ENCODE measurements around the gene ZNG1C. TPM values are rescaled to one million over a fixed set of nuclear protein-coding genes. Genes with fewer than 3 reads are reported as not detected.
"Not testable (repeated sequence)": the region's sequence is repeated elsewhere in the genome, so short reads cannot be mapped to it uniquely, and the experiment has no call there.

The ZNG1C gene
- 11.1 and 39.3 TPM in 2 replicates for total RNA-seq
- polyA plus RNA-seq = 38.2 and 43.7 TPM in 2 replicates

DNA sequence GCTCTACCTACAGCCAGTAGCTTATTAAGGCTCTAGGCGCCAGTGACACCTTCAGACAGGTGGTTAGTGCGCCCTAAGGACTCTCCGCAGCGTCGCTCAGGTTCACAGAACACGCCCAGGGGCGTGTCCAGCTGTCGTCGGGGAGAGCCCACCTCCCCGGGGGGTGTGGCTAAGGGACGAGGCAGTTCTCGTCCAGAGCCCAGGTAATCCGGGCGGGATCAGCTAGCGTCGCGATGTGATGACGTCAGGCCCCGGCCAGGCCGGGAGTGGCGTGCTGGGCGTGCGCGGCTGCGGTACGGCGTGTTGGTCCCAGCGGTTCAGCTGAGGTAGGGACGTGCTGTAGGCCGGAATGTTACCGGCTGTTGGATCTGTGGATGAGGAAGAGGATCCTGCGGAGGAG, at the start of gene ZNG1C:
Gene ZNG1C (plus strand): TSS at position 301 of the 400 bp plus-strand sequence. CDS start 49 bp downstream, at position 350.
- not testable (repeated sequence) for H3K4me1 ChIP-seq (ENCODE audit: low read depth); H3K36me3 ChIP-seq; H3K27ac ChIP-seq; H3K4me3 ChIP-seq; H3K9me3 ChIP-seq (ENCODE audit: low read depth); H3K27me3 ChIP-seq; DNase-seq (ENCODE audit: low read depth in 1 of 2, low spot score in 1 of 2)

DNA sequence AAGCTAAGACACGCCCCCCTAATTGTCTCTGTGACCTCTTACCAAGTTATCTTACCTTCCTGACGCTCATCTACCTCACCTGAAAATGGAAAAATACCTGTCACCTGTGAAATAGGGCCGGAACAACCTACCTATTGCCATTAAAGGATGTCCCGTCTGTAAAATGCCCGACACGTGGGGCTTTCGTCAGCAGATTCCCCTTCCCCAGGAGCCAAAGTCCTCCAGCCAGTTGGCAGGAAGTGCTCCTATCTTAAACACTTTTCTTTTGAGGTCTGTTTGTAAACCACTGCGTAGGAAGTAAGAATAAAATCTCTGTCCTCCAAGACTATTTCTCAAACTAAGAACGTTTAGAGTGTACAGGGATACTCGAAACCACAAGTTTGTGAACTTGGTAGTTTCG, 654 bp downstream of the ZNG1C start:
- H3K9me3 ChIP-seq (ENCODE audit: low read depth); H3K4me3 ChIP-seq; H3K36me3 ChIP-seq; H3K27ac ChIP-seq; H3K27me3 ChIP-seq; DNase-seq (ENCODE audit: low read depth in 1 of 2, low spot score in 1 of 2); H3K4me1 ChIP-seq (ENCODE audit: low read depth): not testable (repeated sequence)

DNA sequence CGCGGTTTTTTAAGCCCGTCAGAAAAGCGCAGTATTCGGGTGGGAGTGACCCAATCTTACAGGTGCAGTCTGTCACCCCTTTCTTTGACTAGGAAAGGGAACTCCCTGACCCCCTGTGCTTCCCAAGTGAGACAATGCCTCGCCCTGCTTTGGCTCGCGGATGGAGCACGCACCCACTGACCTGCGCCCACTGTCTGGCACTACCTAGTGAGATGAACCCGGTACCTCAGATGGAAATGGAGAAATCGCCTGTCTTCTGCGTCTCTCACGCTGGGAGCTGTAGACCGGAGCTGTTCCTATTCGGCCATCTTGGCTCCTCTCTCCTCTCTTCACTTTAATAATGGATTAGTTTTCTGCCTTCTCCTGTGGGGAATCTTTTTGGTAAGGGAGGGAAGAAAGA, 39.3 kb downstream of the ZNG1C start:
- H3K4me3 ChIP-seq = not testable (repeated sequence)

DNA sequence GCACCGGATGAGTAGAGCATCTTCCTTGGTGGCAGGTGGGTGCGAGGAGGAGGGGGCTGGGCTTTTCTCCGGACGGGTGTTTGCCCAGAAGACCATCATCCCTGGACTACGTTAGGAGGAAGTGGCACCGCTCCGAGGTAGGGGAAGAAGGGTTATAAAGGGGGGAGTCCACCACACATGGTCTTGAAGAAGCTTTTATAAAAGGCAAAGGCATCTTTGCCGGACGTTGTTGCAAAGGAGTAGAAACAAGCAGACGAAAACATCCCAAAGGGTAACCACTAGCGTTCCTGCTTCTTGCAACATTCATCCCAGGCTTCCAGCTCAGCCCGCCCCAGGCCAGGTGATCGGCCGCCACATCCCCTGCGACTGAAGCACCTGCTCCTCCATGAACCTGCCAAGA, 60.8 kb downstream of the ZNG1C start, which contains the start of gene FOXD4L3:
Gene FOXD4L3 (plus strand): TSS at position 301 of the 400 bp plus-strand sequence. CDS start 85 bp downstream, at position 386.
- H3K4me1 ChIP-seq (ENCODE audit: low read depth); H3K36me3 ChIP-seq; H3K9me3 ChIP-seq (ENCODE audit: low read depth); H3K4me3 ChIP-seq; H3K27ac ChIP-seq; DNase-seq (ENCODE audit: low read depth in 1 of 2, low spot score in 1 of 2): not testable (repeated sequence)
- peaks cover 16% of the 10 kb centered on the region for H3K27me3 ChIP-seq

More for the DNA sequence above, 39.3 kb downstream of the ZNG1C start:
- H3K27ac ChIP-seq; DNase-seq (ENCODE audit: low read depth in 1 of 2, low spot score in 1 of 2); H3K27me3 ChIP-seq; H3K36me3 ChIP-seq; H3K9me3 ChIP-seq (ENCODE audit: low read depth); H3K4me1 ChIP-seq (ENCODE audit: low read depth): not testable (repeated sequence)

DNA sequence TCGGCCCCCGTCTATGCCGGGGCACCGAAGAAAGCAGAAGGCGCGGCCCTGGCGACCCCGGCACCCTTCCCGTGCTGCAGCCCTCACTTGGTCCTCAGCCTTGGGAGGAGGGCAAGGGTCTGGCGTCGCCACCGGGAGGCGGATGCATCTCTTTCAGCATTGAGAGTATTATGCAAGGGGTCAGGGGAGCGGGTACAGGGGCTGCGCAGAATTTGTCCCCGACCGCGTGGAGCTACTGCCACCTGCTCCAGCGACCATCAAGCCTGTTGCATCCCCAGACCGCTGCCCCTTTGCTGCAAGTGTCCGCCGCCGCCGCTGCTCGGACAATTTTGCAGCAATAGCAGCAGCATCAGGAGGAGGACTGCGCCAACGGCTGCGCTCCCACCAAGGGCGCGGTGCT, 62.0 kb downstream of the ZNG1C start:
- peaks cover 20% of the 10 kb centered on the region for H3K27me3 ChIP-seq
- not testable (repeated sequence) for H3K4me1 ChIP-seq (ENCODE audit: low read depth); H3K27ac ChIP-seq; H3K4me3 ChIP-seq; H3K9me3 ChIP-seq (ENCODE audit: low read depth); H3K36me3 ChIP-seq; DNase-seq (ENCODE audit: low read depth in 1 of 2, low spot score in 1 of 2)

DNA sequence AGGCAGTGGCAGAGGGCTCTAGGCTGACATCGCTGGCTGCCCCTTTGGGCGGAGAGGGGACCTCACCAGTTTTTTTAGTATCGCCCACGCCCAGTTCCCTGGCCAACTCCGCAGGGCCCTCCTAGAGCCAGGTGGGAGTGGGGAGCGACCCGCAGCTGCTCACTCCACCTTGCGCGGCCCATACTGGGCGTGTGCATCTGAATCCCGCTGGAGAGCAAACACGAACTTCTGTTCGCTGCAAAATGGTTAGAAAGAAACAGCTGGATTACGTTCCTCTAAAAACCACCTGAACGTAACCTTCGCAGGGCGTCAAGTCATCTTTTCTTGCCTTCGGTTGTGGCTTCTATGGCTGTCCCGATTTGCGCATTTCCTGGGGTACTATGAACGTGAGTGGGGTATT, 62.4 kb downstream of the ZNG1C start:
- not testable (repeated sequence) for H3K27ac ChIP-seq; DNase-seq (ENCODE audit: low read depth in 1 of 2, low spot score in 1 of 2); H3K4me1 ChIP-seq (ENCODE audit: low read depth); H3K9me3 ChIP-seq (ENCODE audit: low read depth); H3K4me3 ChIP-seq; H3K36me3 ChIP-seq
- peaks cover 20% of the 10 kb centered on the region for H3K27me3 ChIP-seq

DNA sequence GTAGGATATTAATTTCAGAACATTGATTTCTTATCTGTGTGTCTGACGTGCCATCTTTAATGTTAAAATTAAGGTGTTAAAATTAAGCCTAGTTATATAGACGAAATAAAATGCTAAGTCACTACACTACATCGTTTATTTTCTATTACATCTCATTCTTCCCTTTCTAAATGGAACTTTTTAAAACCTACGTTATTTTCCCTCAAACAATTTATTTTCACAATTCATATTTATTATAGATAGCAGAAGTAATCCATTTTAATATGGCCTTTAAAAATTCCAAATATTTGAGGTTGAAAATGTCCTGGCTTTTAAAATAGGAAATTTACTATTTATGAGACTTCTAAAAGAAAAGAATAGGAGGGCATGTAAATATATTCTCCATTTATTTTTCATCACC, 63.0 kb downstream of the ZNG1C start:
- not testable (repeated sequence) for H3K9me3 ChIP-seq (ENCODE audit: low read depth); DNase-seq (ENCODE audit: low read depth in 1 of 2, low spot score in 1 of 2); H3K4me1 ChIP-seq (ENCODE audit: low read depth); H3K4me3 ChIP-seq; H3K27ac ChIP-seq; H3K36me3 ChIP-seq
- H3K27me3 ChIP-seq = peaks cover 22% of the 10 kb centered on the region

DNA sequence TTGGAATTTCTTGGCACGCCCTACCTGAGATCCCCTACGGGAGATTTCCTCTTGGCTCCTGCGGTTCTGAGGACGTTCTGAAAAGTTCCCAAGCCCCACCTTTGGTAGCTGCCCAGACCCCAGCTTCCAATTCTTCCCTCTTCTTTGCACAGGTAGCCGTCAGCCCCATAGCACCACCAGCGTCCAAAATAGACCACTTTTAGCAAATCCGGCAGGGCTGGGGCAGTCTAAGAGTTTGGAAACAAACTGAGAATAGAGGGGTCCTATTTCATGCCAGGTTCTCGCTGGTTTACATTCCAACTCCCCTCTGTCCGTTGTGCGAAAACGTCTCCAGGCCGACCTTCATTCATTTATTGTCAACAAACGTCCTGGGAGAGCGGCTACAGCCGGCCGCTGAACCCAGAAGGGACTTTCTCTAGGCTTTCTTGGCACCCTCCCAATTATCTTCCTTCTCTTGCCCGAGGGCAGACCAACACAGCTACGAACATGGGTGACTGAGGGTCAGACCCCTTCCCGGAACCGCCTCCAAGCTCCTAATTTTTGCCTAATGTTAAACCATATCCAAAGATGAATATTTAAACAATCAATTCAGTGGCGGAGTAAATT, 64.0 kb downstream of the ZNG1C start:
- not testable (repeated sequence) for H3K9me3 ChIP-seq (ENCODE audit: low read depth)

DNA sequence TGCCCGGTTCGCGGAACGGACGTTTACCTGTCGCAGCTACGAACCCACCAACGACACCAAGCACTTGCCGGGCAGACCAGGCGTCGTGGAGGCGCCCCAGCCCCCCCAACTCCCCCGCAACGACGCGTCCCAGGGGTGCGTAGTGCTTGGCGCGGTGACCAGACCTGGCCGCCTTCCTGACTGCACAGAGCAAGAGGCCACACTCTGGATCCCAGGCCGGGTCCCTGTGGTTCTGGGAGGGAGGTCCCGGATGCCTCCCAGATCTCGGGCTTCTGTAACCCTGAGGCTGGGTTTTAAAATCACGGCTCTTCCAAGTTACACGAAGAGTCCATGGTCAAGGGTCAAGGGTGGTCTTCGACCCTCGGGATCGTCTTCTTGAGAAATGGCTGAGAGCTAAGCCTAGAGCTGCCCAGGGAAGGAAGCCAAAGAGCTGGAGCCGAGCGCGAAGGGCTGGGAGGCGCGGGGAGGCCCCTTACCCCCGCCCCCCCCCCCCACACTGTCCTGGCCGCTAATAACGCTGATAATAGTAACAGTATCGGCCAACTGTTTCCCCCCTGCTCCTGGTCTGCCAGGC, 64.7 kb downstream of the ZNG1C start:
- H3K36me3 ChIP-seq; H3K27ac ChIP-seq; H3K4me3 ChIP-seq; H3K4me1 ChIP-seq (ENCODE audit: low read depth); H3K9me3 ChIP-seq (ENCODE audit: low read depth); DNase-seq (ENCODE audit: low read depth in 1 of 2, low spot score in 1 of 2): not testable (repeated sequence)
- H3K27me3 ChIP-seq = peaks cover 24% of the 10 kb centered on the region

More for the DNA sequence above, 64.0 kb downstream of the ZNG1C start:
- not testable (repeated sequence) for H3K36me3 ChIP-seq; H3K4me1 ChIP-seq (ENCODE audit: low read depth); H3K4me3 ChIP-seq; DNase-seq (ENCODE audit: low read depth in 1 of 2, low spot score in 1 of 2); H3K27ac ChIP-seq
- peaks cover 22% of the 10 kb centered on the region for H3K27me3 ChIP-seq

DNA sequence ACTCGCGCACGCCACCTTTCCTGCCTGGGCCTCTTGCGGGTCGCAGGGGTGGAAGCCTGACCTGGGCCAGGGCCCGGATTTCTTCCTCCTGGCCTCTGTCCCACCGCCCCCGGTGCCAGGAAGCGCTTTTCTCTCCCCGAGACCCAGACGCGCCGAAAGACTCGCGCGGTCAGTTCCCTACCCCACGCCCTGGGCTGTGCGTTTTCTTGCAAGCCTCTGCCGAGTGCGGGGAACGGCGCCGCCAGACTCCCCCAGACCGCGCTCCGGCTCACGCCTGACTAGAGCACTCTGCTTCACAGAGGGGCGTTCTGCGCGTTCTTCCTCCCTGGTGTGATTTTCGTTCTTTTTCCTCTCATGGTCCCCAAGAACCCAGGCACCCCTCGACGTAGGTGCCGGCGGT, 65.3 kb downstream of the ZNG1C start:
- not testable (repeated sequence) for H3K27ac ChIP-seq; H3K9me3 ChIP-seq (ENCODE audit: low read depth); H3K4me3 ChIP-seq; H3K4me1 ChIP-seq (ENCODE audit: low read depth); DNase-seq (ENCODE audit: low read depth in 1 of 2, low spot score in 1 of 2); H3K36me3 ChIP-seq
- H3K27me3 ChIP-seq = peaks cover 27% of the 10 kb centered on the region

DNA sequence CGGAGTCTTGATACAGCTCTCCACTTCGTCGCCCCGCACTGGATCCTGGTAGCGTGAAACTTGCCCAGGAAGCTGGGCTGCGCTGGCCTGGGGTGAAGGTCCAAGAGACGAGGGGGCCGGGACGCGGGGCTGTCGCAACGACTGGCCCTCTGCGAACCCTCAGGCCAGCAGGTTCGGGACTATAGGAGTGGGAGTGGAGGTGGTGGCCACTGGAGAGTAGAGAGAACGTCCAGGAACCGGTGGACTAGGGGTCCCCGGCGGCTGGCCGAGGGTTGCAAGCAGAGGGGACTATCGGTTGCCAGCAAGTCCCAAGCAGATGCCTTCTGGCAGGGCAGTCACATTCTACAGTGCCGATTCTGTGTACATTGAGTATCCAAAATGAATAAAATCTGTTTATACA, 65.9 kb downstream of the ZNG1C start:
- not testable (repeated sequence) for H3K27ac ChIP-seq; H3K4me3 ChIP-seq; DNase-seq (ENCODE audit: low read depth in 1 of 2, low spot score in 1 of 2); H3K36me3 ChIP-seq; H3K4me1 ChIP-seq (ENCODE audit: low read depth); H3K9me3 ChIP-seq (ENCODE audit: low read depth)
- H3K27me3 ChIP-seq = peaks cover 27% of the 10 kb centered on the region

DNA sequence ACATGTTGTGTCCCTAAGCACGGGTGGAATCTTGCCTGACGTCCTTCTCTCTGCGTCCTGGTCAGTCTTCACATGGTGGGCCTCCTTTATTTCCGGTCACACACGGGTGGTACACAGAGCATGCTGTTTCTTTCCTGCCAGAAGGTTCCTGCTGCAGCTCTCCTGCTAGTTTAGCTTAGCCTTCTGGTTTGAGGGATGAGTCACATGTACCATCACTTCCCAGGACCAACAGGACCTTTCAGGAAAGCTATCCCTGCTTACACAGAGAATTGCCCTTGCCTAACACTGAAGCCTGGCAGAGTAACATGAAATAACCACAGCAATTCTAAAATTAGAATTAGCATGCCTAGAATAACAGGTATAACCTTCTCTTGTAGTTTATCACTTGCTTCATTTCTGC, 69.4 kb downstream of the ZNG1C start:
- not testable (repeated sequence) for H3K9me3 ChIP-seq (ENCODE audit: low read depth); H3K4me1 ChIP-seq (ENCODE audit: low read depth); DNase-seq (ENCODE audit: low read depth in 1 of 2, low spot score in 1 of 2); H3K27ac ChIP-seq; H3K36me3 ChIP-seq; H3K4me3 ChIP-seq
- peaks cover 27% of the 10 kb centered on the region for H3K27me3 ChIP-seq

DNA sequence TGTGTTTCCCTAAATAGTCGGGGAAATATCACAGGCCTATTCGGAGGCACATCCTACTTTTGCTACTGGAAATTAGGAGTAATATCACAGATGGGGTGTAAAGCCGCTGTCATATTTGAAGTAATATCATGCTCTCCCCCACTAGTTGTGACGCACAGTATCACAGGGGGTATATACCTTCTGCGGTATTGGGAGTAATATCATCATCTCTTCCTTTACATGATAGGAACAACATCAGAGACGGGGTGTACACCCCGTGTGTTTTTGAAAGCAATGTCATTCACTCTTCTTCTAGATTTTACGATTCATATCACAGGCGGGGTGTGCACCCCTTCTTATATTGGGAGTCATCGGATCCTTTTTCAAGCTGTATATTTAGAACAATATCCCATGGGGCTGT, 76.4 kb downstream of the ZNG1C start:
- H3K27me3 ChIP-seq = peaks cover 18% of the 10 kb centered on the region
- H3K9me3 ChIP-seq (ENCODE audit: low read depth); H3K36me3 ChIP-seq; H3K4me1 ChIP-seq (ENCODE audit: low read depth); H3K27ac ChIP-seq; H3K4me3 ChIP-seq; DNase-seq (ENCODE audit: low read depth in 1 of 2, low spot score in 1 of 2): not testable (repeated sequence)

DNA sequence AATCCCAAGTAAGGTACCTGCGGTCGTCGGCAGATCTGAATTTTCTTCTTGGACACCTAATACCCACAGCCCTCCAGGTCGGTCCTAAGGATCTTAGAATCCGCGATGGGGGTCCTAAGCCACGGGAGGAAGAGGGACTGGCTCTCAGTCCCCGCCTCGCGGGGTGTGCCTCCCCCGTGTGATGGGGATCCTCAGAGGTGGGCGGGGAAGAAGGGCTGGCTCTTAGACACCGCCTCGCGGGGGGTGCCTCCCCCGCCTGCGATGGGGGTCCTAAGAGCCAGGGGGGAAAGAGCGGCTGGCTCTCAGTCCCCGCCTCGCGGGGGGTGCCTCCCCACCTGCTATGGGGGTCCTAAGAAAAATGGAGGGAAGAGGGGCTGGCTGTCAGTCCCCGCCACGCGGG, 82.0 kb downstream of the ZNG1C start:
- H3K4me3 ChIP-seq; H3K36me3 ChIP-seq; H3K4me1 ChIP-seq (ENCODE audit: low read depth); H3K9me3 ChIP-seq (ENCODE audit: low read depth); DNase-seq (ENCODE audit: low read depth in 1 of 2, low spot score in 1 of 2); H3K27ac ChIP-seq: not testable (repeated sequence)
- peaks cover 14% of the 10 kb centered on the region for H3K27me3 ChIP-seq
